ENCODE results near the gene PLCB1.
A peak's percentile ranks its signal among the peaks of the same experiment; 100 is the strongest.
"Not testable (repeated sequence)": the region's sequence is repeated elsewhere in the genome, so short reads cannot be mapped to it uniquely, and the experiment has no call there.

The PLCB1 gene

DNA sequence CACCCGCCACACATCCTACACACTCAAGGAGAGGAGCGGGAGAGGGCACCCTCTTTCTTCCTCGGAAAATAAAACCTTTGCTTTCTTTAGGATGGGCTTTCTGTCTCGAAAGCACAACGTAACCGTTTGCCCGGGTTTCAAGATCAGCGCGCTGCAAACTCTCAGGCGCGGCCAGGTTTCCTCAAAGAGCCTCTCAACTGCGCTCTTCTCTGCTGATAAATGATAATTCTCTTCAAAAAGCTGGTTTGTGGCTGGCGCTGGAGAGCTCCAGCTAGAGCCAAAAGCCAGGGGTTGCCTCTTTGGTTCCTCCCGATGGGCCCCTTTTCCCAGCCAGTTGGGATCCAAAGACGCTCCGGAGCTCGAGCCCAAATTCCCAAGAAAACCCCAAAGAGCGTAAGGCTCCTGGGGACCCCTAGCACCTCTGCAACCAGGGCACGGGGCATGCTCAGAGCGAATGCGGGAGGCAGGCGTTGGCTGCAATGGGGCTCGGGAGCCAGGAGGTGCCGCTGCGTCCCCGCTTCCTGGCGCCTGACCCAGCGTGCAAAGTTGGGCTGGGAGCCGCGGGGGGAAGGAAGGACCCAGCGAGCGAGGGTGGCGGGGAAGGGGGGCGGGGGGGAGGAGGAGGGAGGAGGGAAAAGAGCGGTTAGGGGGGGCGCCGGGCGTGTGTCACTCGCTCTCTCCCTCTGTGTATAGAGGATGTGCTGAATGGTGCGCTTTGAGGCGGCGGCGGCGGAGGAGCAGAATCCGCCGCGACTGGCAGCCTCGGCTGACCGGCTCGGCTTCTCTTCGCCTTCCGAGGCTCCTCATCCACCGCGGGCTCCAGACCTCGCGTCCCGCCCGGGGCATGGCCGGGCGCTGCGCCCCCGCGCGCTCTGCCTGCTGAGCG lies at the start of gene PLCB1:
Gene PLCB1, plus strand, starts transcription at position 669 of the 886 bp plus-strand sequence. CDS start 386 bp downstream, outside the sequence.
- DNase-seq: peak; percentile 51

DNA sequence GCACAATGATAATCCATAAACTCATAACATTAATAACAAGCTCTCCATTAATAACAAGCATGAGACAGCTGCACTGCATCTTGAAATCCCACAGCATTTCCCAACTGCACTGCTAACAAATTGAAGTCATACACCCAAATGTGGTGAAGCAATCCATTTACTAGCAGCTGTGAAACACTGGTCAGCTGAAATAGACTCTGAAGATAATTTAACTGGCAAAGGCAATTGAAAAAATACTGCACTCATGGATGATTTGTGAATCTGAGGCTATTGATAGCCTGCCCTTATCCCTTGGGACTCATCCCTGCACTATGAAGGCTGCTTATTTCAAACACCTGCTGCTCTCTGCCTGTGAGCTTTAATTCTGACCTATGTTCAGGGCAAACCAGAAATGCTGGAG lies 49.1 kb upstream of the PLCB1 start:
- DNase-seq: no peak

GRCh38 chr20:8089668-8090067 lies 42.4 kb upstream of the PLCB1 start:
- DNase-seq: no peak

DNA sequence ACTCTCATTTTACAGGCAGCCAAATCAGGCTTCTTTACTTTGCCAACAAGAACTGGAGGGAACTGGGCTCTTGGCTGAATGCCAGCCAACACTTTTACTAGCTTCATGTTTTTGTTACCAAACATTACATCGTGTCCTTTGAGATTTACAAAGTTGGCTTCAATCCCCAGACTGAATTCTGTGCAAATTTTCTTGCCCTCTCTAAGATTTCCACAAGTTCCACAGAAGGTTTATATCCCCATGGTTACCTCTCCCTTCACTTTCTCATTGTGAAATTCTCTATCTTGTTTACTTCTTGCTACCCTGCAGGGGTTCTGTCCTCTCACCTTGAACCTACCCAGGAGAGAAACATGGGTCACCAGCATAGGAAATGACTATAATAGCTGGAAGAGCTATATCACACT lies 37.6 kb upstream of the PLCB1 start:
- DNase-seq: no peak

DNA sequence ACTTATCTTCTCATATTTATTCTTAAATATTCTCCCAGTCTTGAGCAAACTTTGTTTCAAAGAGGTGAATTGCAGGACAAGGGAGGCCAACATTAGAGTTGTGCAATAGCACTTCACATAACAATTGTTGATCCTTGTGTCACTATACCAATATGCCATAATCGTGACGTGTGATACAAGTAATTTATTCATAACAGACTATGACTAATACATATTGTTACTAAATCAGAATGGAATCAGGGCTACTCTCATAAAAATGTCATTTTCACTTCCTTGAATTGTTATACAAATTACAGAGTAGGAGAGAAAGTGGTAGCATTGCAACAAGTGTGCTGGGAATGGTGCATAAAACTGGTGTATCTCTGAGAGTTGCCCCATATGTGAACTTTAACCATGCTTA lies 37.2 kb upstream of the PLCB1 start:
- DNase-seq: no peak

- DNase-seq: no peak
Measured at GRCh38 chr20:8095648-8096572, 36.2 kb upstream of the PLCB1 start.

DNA sequence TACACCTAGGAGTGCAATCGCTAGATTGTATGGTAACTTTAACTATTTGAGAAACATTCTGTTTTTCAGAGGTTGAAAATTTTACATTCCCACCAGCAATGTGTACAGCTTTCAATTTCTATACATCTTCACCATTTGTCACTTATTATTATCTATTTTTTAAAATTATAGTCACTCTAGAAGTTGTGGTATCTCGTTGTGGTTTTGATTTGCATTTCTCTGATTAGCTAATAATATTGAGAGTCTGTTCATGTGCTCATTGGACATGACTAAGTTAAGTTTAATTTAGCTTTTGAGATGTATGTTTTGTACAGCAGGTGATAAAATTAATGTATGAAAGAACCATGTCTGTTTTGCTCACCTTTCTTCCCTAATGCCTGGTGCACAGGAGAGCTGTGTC lies 34.8 kb upstream of the PLCB1 start:
- no peak for DNase-seq

DNA sequence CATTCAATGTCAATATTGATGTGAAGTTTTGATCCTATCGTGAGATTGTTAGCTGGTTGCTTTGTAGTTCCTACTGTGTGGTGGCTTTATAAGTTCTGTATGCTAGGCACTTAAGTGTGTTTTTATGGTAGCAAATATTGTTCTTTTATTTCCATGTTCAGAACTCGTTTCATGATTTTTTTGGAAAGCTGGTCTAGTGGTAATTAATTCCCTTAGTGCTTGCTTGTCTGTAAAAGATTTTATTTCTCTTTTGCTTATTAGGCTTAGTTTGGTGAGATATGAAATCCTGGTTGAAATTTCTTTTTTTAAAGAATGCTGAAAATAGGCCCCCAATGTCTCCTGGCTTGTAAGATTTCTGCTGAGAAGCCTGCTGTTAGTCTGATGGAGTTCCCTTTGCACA lies 27.8 kb upstream of the PLCB1 start:
- no peak for DNase-seq

DNA sequence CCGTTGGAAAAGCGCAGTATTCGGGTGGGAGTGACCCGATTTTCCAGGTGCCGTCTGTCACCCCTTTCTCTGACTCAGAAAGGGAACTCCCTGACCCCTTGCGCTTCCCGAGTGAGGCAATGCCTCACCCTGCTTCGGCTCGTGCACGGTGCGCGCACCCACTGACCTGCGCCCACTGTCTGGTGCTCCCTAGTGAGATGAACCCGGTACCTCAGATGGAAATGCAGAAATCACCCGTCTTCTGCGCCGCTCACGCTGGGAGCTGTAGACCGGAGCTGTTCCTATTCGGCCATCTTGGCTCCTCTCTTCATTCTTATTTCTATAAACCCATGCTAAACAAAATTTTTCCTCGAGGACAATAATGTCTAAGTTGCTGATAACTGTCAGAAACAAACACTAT lies 17.5 kb upstream of the PLCB1 start:
- DNase-seq: not testable (repeated sequence)

DNA sequence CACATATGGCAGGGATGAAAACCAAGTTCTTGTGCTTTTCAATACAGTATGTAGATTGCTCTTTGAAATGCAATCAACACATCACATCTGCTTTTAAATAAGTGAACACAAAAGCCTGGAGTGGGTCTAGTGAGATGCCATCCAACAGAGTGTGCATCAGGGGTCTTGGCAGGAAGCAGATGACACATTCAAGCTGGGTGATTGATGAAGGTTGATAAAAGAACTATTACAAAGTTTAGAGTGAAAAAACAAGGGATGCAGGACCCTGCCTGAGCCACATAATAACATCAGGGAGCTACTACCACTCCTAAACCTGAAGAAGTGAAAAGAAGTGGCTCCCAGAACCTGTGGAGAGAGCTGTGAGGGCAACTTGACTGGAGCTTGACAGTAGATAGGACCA lies 16.6 kb upstream of the PLCB1 start:
- no peak for DNase-seq

- no peak for DNase-seq
Measured at GRCh38 chr20:8116067-8116811, 15.8 kb upstream of the PLCB1 start.

DNA sequence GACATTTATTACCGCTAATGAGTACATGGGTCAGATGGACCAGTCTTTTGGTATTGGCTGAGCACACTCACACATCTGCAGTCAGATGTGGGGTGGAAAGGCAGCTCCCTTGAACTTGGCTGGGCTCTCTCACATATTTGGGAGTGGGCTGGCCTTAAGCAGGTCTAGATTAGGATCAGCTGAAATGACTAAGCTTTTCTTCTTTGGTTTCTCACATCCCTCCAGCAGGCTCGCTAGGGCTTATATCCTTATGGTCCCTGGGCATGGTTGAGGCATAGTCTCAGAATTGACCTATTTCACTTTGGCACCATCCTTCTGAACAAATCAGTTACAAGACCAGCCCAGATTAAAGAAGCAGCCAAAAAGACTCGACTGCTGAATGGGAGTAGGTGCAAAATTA lies 14.4 kb upstream of the PLCB1 start:
- no peak for DNase-seq

- DNase-seq: no peak
Measured at GRCh38 chr20:8118039-8118438, 14.0 kb upstream of the PLCB1 start.

GRCh38 chr20:8118760-8119159 lies 13.3 kb upstream of the PLCB1 start:
- DNase-seq: no peak

DNA sequence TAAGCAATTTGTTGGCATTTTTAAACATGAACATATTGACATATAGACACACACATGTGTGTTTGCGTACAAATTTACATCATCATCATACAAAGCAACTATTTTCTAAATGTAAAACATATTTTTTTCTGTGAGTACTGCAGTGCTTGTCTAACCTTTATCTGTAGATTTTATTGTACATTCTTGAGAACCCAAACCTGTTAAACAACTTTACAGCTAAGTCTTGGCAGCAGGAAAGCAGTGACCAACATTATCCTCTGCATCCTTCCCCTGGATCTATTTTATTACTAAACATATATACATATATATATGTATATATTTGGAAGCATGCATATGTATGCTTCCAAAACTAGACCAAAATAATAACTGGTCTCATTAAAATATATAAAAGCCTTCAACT lies 10.4 kb upstream of the PLCB1 start:
- no peak for DNase-seq

GRCh38 chr20:8124639-8125038 lies 7.4 kb upstream of the PLCB1 start:
- no peak for DNase-seq

GRCh38 chr20:8126181-8126580 lies 5.9 kb upstream of the PLCB1 start:
- DNase-seq: no peak

DNA sequence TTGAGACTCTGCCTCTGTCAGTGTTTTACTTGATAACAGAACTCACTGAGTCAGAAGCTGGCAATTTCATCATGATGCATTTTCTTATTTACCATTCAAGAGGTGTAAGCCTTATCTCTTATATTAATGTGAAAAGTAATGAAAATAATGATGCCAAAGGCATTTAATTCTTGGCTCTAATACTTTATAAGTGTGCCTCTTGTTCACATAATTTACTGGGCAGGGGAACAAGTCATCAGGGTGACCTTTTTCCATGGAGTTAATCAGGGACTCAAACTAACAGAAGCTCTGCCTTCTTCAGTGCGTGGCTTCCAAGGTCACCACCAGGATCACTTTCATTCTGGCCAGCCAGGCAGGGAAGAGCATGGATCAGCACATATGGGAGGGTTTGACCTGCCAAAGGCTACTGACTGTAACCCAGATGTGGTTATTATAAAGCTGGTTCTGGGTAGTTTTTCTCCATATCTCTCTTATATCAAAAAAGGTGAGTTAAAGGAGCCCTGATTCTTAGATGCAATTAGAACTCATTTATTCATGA lies 5.2 kb upstream of the PLCB1 start:
- no peak for DNase-seq

GRCh38 chr20:8127553-8128255 lies 4.4 kb upstream of the PLCB1 start:
- DNase-seq: no peak

- DNase-seq: no peak
Measured at GRCh38 chr20:8128291-8129060, 3.6 kb upstream of the PLCB1 start.

- no peak for DNase-seq
Measured at GRCh38 chr20:8129211-8129976, 2.7 kb upstream of the PLCB1 start.
